Measurements from ENCODE around the gene IVL.

GRCh38 chr1:152888126-152888525, 20.2 kb upstream of the IVL start:
- TF ChIP-seq CTCF (IDR thresholded peaks at IDR 0.05; ENCODE audit: poor library complexity, severe bottlenecking), result no peak
- TF ChIP-seq POLR2AphosphoS5 (IDR thresholded peaks at IDR 0.05), result no peak
- TF ChIP-seq EP300 (conservative IDR thresholded peaks at IDR 0.05; ENCODE audit: poor library complexity, severe bottlenecking), result no peak
- no peak for TF ChIP-seq EZH2 (IDR thresholded peaks at IDR 0.05; ENCODE audit: borderline replicate concordance, insufficient read depth, low read length, poor library complexity, severe bottlenecking)
- TF ChIP-seq TAF1 (IDR thresholded peaks at IDR 0.05; ENCODE audit: low read depth), result no peak

Measured in neural cell (in vitro differentiated cells).